GM12878 (cell line): ENCODE results near the gene LRIG3. TPM values are rescaled to one million over a fixed set of nuclear protein-coding genes. Genes with fewer than 3 reads are reported as not detected.

Source experiments
- ATAC-seq: fragments of 200-7000 bp; cut with Tn5 transposase; 3 replicates; pipeline ENCODE4 v1.9.1; 2020; ENCODE audit warnings: mild to moderate bottlenecking, moderate library complexity
- BruUV-seq: library from RNA; stranded (reverse); fragments of 400-500 nt; replicated peaks from 2 replicates; lab custom pipeline; 2021; lab: Mats Ljungman, UMichigan
- CTCF ChIA-PET: fragments of 300-600 bp; sonication (Branson Sonifier 250); formaldehyde crosslinking; extraction: SDS; loops from one replicate; lab custom pipeline; 2021; ENCODE audit warnings: inconsistent platforms; lab: Yijun Ruan, JAX
- POLR2A ChIA-PET: fragments of 350-600 bp; formaldehyde crosslinking; extraction: SDS; loops from one replicate; lab custom pipeline; 2021; ENCODE audit warnings: inconsistent platforms; lab: Charles Lee
- RAD21 ChIA-PET: fragments of 300-600 bp; sonication (Branson Sonifier 250); formaldehyde crosslinking; loops from one replicate; lab custom pipeline; 2023; ENCODE audit warnings: antibody characterized with exemption; ENCODE audit not compliant: unreplicated experiment; lab: Charles Lee
- SMC1A ChIA-PET: fragments of 300-600 bp; sonication (Branson Sonifier 250); formaldehyde crosslinking; loops from one replicate; lab custom pipeline; 2023; ENCODE audit not compliant: unreplicated experiment, uncharacterized antibody; lab: Charles Lee
- DNase-seq: peaks from one replicate; pipeline ENCODE4 v3.0.0-alpha.2; 2011; ENCODE audit warnings: low read depth, low spot score
- FAIRE-seq: peaks from 3 replicates; lab custom pipeline; 2011; peaks lifted over from hg19 to GRCh38; lab: Jason Lieb, UNC
- H2AFZ ChIP-seq: 2 replicates; pipeline ENCODE4 v1.6.0; 2011; ENCODE audit warnings: low read depth, low read length, control low read depth; ENCODE audit not compliant: control insufficient read depth
- H3K27ac ChIP-seq: 2 replicates; pipeline ENCODE4 v1.5.1; 2011; ENCODE audit warnings: control low read depth; ENCODE audit not compliant: control insufficient read depth, insufficient read depth
- H3K27me3 ChIP-seq, 2 experiments: replicated peaks in 1 of 2; 2 replicates each; pipeline versions ENCODE4 v1.6.0 to v1.6.1; 2011; ENCODE audit warnings: low read length in 1 of 2; ENCODE audit not compliant: control insufficient read depth in 2 of 2, insufficient read depth in 2 of 2
- H3K36me3 ChIP-seq, 2 experiments: 2 replicates each; pipeline ENCODE4 v1.5.1; 2011; ENCODE audit warnings: low read length in 1 of 2; ENCODE audit not compliant: control insufficient read depth in 2 of 2, insufficient read depth in 2 of 2
- H3K4me1 ChIP-seq: 2 replicates; pipeline ENCODE4 v1.6.1; 2011; ENCODE audit warnings: mild to moderate bottlenecking, low read length, moderate library complexity, mixed read lengths; ENCODE audit not compliant: control insufficient read depth, insufficient read depth
- H3K4me2 ChIP-seq: 2 replicates; pipeline ENCODE4 v1.6.0; 2011; ENCODE audit warnings: control low read depth; ENCODE audit not compliant: control insufficient read depth, insufficient read depth
- H3K4me3 ChIP-seq: fragments of 200-600 bp; sonication (generic); 2 replicates; pipeline ENCODE4 v1.5.1; 2016
- H3K79me2 ChIP-seq: 2 replicates; pipeline ENCODE4 v1.6.0; 2011; ENCODE audit warnings: low read length; ENCODE audit not compliant: control insufficient read depth, insufficient read depth
- H3K9ac ChIP-seq: 2 replicates; pipeline ENCODE4 v1.8.0; 2011; ENCODE audit warnings: low read length, control low read depth, mixed read lengths; ENCODE audit not compliant: control insufficient read depth, insufficient read depth
- H3K9me3 ChIP-seq: replicated peaks from 3 replicates; pipeline ENCODE4 v1.5.1; 2011; ENCODE audit warnings: mild to moderate bottlenecking, low read length; ENCODE audit not compliant: control insufficient read depth, insufficient read depth
- H4K20me1 ChIP-seq: 2 replicates; pipeline ENCODE4 v1.6.0; 2011; ENCODE audit not compliant: control insufficient read depth, insufficient read depth
- ETV6 ChIP-seq, 2 experiments: fragments of 450-650 bp in 1 of 2; IDR thresholded peaks in 1 of 2; conservative IDR thresholded peaks in 1 of 2; 2 replicates each; pipeline ENCODE4 v1.6.1; 2014; ENCODE audit warnings: antibody characterized with exemption in 1 of 2, borderline replicate concordance in 1 of 2, low read depth in 1 of 2, mild to moderate bottlenecking in 1 of 2, moderate library complexity in 1 of 2
- JUNB ChIP-seq: IDR thresholded peaks from 2 replicates; pipeline ENCODE4 v1.6.1; 2016; ENCODE audit warnings: antibody characterized with exemption, mild to moderate bottlenecking
- MEF2A ChIP-seq: IDR thresholded peaks from 2 replicates; pipeline ENCODE4 v1.6.1; 2011; ENCODE audit warnings: low read depth, mild to moderate bottlenecking, low read length, moderate library complexity; ENCODE audit not compliant: insufficient read depth
- NR2C2 ChIP-seq: IDR thresholded peaks from 2 replicates; pipeline ENCODE4 v1.6.1; 2011; ENCODE audit warnings: borderline replicate concordance, low read depth; ENCODE audit not compliant: control insufficient read depth, insufficient read length
- NRF1 ChIP-seq: conservative IDR thresholded peaks from 2 replicates; pipeline ENCODE4 v1.6.1; 2011; ENCODE audit warnings: mild to moderate bottlenecking, low read depth, low read length, improper control_type of control experiment
- TBL1XR1 ChIP-seq: IDR thresholded peaks from 2 replicates; pipeline ENCODE4 v1.6.1; 2012; ENCODE audit warnings: low read depth, low read length, improper control_type of control experiment
- WGBS: methylation state at CpG from one replicate; pipeline ENCODE4 v1.1.6; 2016; ENCODE audit warnings: low lambda C conversion rate; ENCODE audit not compliant: insufficient replicate concordance, insufficient coverage; ENCODE audit errors: missing lambda C conversion rate; 5-methylcytosine and 5-hydroxymethylcytosine counted together
- in situ Hi-C: fragments of 300-500 bp; cut with MboI; formaldehyde crosslinking; loops from 9 replicates; pipeline ENCODE4 v1.14.3; 2018; ENCODE audit warnings: mixed read lengths
- intact Hi-C: fragments of 100-400 bp; cut with micrococcal nuclease; formaldehyde crosslinking; loops from one replicate; pipeline ENCODE4 v1.14.2; 2022; ENCODE audit not compliant: unreplicated experiment
- polyA plus RNA-seq, 11 experiments: library from polyadenylated mRNA; depleted of rRNA in 4 of 11; unstranded in 6 of 11; stranded (reverse) in 5 of 11; fragments of >200 nt; fragmentation: Nextera tagmentation in 4 of 11; fragmentation: Illumina TruSeq in 1 of 11; extraction: Ambion mirVana in 4 of 11; extraction: Trizol in 1 of 11; gene quantifications; 1 replicate in 1 of 11; 2 replicates in 10 of 11; pipeline versions ENCODE4 v1.2.1 to v1.2.3, GENCODE V29; 2011 to 2016; ENCODE audit warnings: inconsistent platforms in 2 of 11, missing spikeins in 2 of 11, low read depth in 1 of 11
- total RNA-seq, 4 experiments: library from RNA; depleted of rRNA in 3 of 4; stranded (reverse); fragments of >200 nt in 3 of 4; fragmentation: Illumina TruSeq in 1 of 4; extraction: Trizol in 1 of 4; gene quantifications; 2 replicates each; pipeline versions ENCODE4 v1.2.1 to v1.2.3, GENCODE V29; 2013 to 2021
- TF ChIP-seq, protein P1 (sequence below): fragments of 450-650 bp; IDR thresholded peaks from 2 replicates; pipeline ENCODE4 v1.6.1; 2017; ENCODE audit warnings: mild to moderate bottlenecking, low read depth, inconsistent platforms; ENCODE audit not compliant: poor library complexity, severe bottlenecking
- TF ChIP-seq, protein P2 (sequence below): fragments of 450-650 bp; conservative IDR thresholded peaks from 2 replicates; pipeline ENCODE4 v1.6.1; 2017; ENCODE audit warnings: mild to moderate bottlenecking, moderate library complexity

Gene LRIG3
- total and polyA plus RNA-seq, 10 of the 15 experiments (the other 5 are each of a cell fraction or from before 2014, with no cell fraction given): 0.95 to 8.5 (median 5.0) TPM

DNA sequence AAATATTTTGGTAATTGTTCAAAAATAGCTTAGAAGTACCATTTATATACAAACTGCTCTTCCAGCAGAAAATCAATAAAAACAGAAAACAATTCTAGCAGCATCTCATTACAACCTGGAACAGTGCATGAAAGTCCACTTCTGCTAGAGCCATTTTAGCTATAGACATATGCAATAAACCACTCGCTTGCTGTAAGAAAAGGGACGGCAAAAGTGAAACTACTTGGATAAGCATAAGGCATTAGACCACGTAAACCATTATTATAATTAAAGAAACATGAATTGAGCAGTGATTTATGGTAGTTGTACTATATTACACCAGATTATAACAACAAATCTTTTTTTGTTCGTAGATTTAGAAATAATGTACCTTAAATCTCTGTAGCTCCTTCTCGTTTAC, 48.7 kb downstream of the LRIG3 start:
- Histone ChIP-seq H3K79me2 (no peaks in the 10 kb centered on the region), H4K20me1 (no peaks in the 10 kb centered on the region), H3K36me3 (no peaks in the 10 kb centered on the region; a peak in 1 of 4 replicates), H3K4me2 (no peak overlapping the region), H3K4me1 (no peaks in the 10 kb centered on the region), H3K9ac (no peak overlapping the region), H2AFZ (no peak overlapping the region), H3K27ac (no peak overlapping the region), H3K4me3 (no peak overlapping the region), H3K27me3 (no peaks in the 10 kb centered on the region), H3K9me3 (no peaks in the 10 kb centered on the region)
- ChIA-PET CTCF (no interaction called here), POLR2A (no interaction called here), RAD21 (no interaction called here), SMC1A (no interaction called here)
- FAIRE-seq: no peak
- intact Hi-C loops: no loop called here
- TF ChIP-seq, protein P1, sequence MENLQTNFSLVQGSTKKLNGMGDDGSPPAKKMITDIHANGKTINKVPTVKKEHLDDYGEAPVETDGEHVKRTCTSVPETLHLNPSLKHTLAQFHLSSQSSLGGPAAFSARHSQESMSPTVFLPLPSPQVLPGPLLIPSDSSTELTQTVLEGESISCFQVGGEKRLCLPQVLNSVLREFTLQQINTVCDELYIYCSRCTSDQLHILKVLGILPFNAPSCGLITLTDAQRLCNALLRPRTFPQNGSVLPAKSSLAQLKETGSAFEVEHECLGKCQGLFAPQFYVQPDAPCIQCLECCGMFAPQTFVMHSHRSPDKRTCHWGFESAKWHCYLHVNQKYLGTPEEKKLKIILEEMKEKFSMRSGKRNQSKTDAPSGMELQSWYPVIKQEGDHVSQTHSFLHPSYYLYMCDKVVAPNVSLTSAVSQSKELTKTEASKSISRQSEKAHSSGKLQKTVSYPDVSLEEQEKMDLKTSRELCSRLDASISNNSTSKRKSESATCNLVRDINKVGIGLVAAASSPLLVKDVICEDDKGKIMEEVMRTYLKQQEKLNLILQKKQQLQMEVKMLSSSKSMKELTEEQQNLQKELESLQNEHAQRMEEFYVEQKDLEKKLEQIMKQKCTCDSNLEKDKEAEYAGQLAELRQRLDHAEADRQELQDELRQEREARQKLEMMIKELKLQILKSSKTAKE: no peak
- TF ChIP-seq NRF1 (no peak), NR2C2 (no peak), TBL1XR1 (no peak), MEF2A (no peak), JUNB (no peak), ETV6 (conservative IDR thresholded peaks at IDR 0.05 in 1 of 2, IDR thresholded peaks at IDR 0.05 in 1 of 2; ENCODE audit: borderline replicate concordance in 1 of 2, low read depth in 1 of 2) (no peak)
- TF ChIP-seq, protein P2, sequence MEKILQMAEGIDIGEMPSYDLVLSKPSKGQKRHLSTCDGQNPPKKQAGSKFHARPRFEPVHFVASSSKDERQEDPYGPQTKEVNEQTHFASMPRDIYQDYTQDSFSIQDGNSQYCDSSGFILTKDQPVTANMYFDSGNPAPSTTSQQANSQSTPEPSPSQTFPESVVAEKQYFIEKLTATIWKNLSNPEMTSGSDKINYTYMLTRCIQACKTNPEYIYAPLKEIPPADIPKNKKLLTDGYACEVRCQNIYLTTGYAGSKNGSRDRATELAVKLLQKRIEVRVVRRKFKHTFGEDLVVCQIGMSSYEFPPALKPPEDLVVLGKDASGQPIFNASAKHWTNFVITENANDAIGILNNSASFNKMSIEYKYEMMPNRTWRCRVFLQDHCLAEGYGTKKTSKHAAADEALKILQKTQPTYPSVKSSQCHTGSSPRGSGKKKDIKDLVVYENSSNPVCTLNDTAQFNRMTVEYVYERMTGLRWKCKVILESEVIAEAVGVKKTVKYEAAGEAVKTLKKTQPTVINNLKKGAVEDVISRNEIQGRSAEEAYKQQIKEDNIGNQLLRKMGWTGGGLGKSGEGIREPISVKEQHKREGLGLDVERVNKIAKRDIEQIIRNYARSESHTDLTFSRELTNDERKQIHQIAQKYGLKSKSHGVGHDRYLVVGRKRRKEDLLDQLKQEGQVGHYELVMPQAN: no peak
- WGBS: 44% methylated on average over 5 of the region's 5 CpGs
- in situ Hi-C loops: no loop called here
- ATAC-seq: no peak
- no TSS peak for BruUV-seq
- no peak for DNase-seq
